GM18520 (cell line): ENCODE data around the gene HIRA.

ENCODE experiments used
- ATAC-seq: cut with Tn5 transposase; IDR thresholded peaks from one replicate; pipeline ENCODE4 v1.9.1; 2021; ENCODE audit not compliant: unreplicated experiment

The HIRA gene

DNA sequence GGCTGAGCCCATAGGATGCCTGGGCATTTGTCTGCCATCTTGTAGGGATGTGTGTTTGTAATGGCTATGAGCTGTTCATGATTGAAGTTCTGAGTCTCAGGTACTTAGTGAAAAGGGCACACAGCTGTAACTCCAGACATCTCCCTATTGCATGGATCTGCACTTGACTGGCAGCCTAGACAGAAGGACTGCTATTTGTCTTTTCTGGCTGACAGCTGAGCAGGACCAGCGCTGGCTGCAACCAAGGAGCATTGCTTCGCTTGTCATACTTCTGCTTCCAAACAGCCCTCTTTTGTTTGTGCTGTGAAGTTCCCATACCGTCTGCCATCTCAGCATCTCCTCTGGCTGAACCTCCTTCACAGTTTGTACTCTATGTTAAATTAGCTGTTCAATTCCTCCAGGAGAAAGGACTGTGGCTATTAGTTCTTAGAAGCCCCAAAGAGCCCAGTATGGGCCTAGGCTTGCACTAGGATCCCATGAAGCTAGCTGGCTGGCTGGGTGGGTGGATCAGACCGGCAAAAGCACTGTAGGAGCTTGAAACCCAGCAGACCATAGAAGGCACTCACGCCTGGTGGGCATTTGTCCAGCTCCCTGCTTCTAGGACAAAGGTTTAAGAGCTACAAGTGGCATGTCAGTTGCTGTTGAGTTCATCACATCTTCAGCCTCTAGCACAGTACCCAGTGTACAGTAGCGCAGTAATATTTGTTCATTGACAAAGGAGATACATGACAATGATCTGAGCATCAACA is 20.4 kb downstream of the HIRA start:
- ATAC-seq, result no peak

DNA sequence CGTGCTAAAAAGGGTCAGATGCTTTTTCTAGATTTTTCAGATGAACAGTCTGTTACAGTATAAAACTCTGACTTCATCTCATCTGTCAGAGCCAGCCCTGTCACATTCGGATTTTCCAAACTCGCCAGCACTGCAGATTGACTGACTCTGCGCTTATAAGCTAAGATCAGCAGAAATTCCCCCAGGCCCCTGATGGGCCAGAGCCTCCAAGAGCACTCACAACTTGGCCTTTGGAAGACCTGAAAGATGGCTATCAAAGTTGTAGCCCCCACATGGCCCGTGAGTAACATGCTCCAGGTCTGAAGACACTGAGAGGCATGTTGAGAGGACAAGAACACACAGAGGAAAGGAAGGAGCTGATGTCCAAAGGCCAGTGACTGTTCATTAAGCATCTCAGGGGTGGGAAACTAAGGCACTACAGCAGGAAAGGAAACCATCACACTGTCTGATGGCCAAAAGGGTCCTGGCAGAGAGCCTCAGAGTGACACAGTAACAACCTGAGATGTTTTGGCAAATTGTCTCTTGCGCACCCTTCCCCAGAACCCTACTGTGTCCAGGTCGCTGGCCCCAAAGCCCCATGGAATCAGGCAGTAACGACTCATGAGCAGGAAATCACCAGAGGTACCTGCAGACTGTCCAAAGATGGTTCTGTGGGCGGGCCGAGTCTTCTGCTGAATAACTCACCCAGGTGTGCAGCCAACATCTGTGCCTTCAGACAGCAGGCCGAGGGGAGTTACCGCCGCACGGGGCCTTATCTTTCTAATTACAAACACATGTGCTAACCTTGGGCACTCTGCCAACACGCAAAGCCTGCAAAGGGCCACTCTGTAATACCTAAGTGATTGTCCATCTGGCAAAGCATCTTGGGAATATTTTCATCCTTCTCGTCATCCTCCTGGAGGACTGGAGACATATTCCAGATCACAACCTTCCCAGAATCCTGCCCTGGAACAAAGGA is 23.6 kb downstream of the HIRA start:
- no peak for ATAC-seq

DNA sequence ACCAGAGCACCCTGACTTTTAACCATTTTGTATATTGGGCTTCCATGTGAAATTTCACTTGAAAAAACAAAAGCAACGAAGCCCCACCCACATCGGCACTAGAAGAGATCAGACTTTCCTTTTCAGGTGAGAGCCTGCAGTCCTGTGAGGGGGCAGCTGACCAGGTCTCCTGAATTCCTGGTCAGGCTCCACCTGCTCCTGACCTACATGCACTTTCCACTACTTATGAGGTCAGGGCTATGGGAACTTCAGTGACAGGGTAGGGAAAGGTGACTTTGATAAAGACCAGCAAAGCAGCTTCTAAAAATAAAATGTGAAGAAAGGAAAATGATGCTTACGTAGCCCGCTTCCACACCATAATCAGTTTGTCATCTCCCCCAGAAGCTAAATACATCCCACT is 24.7 kb downstream of the HIRA start:
- no peak for ATAC-seq

DNA sequence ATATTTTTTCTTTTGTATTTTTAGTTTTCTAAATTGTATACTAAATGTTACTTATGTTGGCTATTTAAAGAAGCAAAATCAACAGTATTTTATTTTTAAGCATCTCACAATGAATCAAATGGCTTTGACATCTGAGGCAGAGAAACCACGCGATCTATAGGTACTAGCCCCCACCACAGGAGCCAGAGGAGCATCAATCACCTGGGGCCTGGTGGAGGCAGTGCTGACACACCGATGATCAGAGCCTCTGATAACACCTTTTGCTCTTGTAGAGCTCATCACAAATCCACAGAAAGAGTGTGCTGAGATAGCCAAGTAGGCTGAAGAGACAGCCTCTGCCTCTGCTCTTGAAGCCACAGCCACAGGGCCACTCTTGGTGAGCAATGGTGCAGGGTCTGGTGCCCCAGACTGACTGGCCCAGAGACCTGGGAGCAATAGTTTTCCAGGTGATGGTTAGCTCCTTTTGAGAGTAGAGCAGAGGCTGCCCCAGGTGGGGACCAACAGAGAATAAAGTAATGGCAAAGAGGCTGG is 25.2 kb downstream of the HIRA start:
- no peak for ATAC-seq

DNA sequence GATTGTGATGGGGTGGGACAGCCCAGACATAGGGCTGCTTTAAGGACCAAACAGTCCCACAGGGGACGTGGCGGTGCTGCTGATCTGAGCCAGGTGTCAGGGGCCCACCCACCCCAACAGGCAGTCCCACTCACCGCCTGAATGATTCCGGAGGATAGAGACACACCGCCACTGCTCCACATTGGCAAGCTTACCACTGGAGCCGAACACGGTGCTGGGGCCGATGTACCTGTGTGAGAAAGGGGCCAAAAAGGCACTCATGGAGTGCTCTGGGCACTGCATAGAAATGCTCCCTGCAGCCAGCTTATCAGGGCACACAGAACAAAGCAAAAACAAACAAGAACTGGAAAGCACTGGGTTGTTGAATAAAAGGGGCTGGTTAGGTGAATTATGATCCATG is 25.9 kb downstream of the HIRA start:
- no peak for ATAC-seq

DNA sequence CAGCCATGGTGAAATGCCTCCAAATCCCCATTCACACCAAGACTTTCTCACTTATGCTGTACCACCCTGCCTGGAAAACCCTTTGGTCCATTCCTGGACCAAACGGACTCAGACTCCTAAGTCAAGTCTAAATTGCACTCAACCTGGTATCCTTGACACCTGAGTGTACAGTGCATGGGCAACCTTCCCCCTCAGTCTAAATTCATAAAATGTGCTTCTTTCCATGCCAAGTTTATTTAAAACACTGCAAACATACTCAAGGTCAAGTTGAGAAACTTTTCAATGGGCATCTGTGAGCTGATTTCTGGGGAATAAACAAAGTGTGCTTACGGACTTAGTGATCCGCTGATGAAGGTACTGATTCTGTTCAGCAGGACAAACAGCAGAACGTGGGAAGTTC is 26.4 kb downstream of the HIRA start:
- ATAC-seq, result no peak

DNA sequence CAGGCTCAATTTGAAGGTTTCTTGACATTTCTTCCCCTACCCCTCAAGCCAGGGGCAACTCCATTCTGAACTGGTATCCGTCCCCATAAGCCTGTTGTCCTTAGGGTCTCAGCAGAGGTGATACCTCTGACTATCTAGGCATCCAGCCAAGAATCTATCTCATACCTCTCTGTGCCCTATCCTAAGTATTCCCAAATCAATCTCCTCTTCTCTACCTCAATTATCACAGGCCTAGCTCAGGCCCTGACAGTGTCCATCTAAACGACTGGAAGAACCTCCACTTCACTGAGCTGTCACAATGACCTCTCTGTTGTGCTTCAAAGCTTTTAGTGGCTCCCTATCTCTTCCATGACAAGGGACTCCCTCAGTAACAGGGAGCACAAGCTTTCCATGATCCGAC is 26.9 kb downstream of the HIRA start:
- no peak for ATAC-seq

DNA sequence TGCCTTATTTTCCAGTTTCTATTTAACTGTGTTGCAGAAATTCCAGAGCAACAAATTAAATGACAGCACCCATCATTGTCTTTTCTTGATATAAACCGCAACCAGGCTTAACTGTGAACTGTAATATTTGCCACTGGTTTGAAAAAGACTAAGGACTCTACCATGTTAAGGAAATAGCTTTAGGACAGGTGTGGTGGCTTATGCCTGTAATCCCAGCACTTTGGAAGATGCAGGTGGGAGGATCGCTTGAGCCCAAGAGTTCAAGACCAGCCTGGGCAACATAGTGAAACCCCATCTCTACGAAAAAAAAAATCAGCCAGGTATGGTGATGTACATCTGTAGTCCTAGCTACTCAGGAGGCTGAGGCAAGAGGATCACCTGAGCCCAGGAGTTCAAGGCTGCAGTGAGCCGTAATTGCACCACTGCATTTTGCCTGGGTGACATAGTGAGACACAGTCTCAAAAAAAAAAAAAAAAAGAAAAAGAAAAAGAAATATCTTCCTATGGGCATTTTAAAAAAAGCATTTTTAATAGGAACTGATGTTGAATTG is 28.8 kb downstream of the HIRA start:
- ATAC-seq, result no peak

DNA sequence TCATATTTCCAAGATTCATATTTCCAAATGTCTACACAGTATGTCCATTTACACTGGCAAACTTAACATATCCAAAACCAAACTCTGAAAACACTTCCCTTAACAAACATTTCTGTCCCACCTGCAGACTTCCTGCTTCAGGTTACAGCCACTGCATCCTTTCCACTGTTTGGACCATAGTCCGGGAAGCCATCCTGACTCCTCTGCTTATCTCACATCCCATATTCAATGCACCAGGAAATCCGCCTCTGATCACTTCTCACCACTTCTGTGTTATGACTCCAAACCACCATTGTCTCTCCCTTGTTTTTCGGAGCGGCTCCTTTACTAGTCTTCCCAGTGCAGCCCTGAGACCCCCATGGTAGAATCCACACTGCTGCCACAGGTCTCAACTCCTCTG is 30.1 kb downstream of the HIRA start:
- ATAC-seq, result no peak

DNA sequence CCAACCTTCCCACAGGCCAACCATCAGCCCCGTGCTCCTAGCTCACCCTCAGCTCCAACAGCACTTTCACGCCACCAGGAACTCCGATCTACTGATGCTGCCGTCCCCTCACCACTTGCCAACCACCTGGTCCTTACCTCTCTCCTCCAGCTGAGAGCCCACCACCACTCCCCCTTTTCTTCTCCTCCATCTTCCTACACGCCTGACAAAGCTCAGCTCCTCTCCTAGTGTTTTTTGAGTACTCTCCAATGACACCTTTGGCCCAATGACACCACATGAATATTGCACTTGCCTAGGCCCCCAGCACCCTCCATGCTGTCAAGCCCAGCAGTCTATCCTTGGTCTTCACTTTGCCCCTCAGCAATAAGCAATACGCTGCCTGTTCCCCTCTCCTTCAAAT is 30.7 kb downstream of the HIRA start:
- no peak for ATAC-seq

DNA sequence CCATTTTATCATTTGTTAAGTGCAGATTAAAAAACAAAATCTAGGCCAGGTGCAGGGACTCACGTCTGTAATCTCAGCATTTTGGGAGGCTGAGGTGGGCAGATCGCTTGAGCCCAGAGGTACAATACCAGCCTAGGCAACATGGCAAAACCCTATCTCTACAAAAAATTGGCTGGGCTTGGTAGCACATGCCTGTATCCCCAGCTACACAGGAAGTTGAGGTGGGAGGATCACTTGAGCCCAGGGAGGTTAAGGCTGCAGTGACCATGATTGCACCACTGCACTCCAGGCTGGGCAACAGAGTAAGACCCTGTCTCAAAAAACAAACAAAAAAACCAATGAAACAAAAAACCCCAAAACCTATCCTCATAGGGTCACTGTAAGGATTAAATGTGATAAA is 32.9 kb downstream of the HIRA start:
- no peak for ATAC-seq

DNA sequence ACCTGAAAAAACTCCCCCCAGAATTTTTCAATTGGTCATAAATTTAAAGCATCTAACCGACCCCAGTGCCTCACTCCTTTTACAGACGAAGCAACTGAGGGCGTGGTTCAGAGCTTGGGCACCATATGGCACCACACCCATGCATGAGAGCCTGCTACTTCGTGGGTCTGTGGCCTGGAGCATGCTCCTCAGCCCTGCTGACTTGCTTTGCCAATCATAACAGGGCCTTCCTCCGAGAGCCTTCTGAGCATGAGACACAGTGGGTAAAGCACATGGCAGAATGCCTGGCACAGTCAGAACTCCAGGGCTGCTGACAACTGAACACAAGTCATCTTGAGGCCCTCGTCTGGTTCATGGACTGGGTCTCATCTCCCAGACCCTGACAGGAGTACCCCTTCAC is 33.3 kb downstream of the HIRA start:
- no peak for ATAC-seq

DNA sequence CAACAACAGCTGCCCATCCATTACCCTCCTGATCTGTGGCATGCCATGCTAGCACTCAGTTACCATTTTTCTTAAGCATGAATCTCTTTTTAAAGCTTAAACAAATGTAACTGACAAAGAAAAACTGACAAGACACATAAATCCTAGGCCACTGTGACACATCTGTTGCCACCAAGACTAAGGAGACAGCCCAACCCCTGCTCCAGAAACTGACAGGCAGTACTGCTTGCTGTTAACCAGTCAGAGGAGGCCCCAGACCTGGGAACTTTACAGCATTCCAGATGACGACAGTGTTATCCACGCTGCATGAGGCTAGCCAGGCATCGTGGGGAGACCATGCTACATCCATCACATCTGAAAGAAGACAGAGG is 33.8 kb downstream of the HIRA start:
- ATAC-seq, result no peak

DNA sequence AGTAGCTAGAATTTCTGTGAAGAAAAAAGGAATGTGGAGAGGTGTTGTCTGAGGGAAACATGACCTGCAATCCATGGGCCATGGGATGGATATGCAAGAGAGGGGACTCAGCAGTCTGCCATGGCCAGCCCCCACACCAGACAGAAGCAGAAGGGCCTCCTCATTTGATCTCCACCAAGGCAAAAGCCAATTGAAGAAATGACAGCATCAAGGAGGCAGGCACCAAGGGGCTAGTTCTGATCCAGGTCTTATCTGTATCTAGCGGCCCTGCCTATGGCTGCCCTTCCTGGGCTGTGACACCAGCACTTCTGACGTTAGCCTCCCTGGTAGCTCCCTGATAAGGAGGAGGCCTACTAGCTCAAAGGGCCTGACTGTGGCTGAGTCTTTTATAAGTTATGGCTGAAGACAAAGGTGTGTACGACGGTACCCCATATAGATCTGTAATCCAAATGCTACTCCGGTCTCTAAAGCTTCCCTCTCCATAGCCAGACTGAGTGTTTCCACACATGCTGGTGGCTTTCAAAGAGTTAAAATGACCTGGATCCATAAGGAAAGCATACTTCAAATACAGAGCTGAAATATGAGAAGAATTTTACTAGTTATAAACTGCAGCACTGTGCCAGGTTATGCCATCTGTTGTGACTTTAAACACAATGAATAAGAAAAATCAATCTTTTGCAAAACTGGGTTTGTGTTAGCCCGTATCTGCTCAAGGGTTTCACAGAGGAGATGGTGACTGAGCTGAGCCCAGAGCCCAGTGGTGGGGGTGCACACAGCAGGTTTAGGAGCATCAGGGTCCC is 34.4 kb downstream of the HIRA start:
- no peak for ATAC-seq

DNA sequence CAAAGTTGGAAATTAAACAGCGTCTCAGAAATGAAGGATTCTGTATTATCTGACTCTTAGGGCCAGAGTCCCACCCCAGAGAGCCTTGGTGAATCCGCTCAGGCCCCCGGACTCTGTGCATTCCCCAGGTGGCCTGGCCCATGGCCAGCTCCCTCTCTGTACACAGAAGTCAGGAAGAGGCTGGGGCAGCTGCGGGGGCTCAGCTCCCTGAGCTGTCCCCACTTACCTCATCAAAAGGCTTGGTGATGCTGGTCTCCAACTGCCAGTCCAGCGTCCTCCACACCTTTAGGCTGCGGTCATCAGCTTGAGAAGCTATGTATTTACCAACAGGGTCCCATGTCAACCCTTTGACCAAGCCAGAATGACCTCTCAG is 35.0 kb downstream of the HIRA start:
- ATAC-seq, result no peak

DNA sequence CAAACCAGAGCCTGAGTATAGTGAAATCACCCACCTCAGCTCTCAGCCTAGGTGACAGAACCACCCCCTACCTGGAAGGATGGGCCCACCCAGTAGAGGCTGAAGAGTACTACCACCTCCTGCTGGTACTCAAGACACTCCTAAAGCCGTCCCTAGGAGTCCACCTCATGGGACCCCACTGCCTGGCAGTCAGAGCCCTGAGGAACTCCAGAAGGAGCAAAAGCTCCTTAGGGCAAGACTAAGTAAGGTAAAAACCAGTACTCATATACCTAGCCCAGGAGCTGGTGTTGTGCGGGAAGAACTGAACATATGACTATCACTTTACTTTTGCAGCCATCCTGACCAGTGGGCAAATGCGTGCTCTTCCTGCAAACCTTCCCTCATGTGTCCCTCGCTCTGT is 36.3 kb downstream of the HIRA start:
- ATAC-seq, result no peak

DNA sequence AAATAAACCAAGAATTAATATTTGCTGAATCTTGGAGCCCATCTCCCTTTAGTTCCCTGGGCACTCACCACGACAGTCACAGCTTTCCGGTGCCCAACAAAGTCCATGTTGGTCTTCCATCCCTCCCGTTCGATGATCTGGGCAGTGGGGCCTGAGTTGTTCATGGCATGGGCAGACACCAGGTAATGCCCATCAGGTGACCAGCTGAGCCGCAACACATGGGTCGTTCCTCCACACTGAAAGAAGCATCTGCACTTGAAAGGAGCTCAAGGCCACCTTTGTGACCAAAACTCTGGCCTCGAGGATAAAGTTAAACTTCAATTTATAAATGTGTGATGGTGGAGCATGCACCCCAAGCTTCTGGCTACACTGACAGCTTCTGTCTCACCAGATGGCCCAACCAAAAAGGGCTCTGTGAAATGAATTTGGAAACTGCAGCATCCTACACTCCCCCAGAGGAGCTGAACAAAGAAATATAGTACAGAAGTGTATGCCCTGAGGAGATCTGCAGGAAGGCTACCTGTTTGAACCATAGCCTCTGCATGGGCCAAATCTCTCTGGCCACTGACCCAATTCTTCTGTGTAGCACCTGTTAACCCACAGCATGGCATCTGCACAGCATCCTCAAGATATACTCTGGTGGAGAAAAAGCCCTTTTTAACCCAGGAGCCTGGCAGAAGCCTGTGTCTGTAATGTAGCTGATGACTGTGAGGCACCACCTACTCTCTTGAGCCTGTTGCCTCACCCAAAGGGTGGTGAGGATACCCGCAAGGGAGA is 37.1 kb downstream of the HIRA start:
- ATAC-seq, result no peak

DNA sequence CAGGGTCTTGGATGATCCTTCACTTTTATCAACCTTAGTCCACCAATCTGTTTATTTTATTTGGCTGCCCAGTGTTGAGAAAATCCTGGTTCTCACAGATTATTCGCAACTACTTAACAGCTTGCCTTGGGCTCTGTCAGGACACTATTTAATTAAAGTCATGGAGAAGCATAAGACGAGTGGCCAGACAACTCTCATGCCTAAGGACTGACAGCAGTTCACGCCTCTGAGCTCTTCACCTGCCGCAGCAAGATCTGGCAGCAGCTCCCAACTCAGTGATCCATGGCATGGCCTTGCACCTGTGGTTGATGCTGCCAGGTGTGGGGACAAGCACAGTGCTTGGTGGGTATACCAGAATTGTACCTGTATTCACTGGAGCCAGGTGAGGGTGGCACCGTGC is 37.8 kb downstream of the HIRA start:
- ATAC-seq, result no peak

DNA sequence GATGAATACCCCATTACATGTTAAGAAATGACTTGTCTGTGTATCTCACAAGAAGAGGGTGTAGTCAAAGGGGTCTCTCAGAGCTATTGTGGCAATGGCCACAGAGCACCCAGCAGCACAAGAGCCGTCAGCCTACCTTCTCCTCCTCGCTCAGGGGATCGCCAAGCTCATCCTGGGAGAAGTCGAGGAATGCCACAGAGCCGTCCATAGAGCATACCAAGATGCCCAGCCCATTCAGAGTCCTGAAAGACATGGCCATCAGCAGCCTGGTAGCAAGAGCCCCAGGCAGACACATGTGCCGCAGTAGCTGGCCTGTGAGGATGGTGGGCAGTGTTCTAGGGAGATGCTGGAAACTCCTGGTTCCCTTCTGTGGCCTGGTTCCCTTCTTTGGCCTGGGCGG is 44.0 kb downstream of the HIRA start:
- no peak for ATAC-seq

DNA sequence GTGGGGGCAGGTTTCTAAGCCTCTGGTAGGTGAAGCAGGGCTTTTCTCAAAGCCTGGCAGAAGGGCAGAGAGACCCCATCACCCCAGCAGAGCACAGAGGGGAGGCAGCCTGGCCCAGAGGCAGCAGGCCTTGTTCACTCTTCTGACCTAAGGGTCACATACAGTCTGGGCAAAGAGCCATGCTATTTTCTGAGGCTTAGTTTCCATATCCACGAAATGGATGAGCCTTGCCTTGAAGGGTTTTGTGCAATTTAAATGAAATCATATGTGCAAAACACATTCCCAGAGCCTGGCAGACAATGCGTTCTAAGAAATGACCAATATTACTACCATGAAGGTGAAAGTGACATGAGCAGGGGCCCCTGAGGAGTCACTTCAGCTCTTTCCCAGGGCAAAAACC is 44.5 kb downstream of the HIRA start:
- ATAC-seq, result no peak
